ENCODE data around the gene PTPRN2.

GRCh38 chr7:157539521-157539920 is 1048.1 kb downstream of the PTPRN2 start:
- no peak for TF ChIP-seq CTCF (IDR thresholded peaks at IDR 0.05)
- TF ChIP-seq NFIC (IDR thresholded peaks at IDR 0.05; ENCODE audit: borderline replicate concordance), result no peak
- no peak for TF ChIP-seq POLR2AphosphoS5 (IDR thresholded peaks at IDR 0.05; ENCODE audit: low read depth, low read length)
